ENCODE measurements around the gene ATP8B4.

DNA sequence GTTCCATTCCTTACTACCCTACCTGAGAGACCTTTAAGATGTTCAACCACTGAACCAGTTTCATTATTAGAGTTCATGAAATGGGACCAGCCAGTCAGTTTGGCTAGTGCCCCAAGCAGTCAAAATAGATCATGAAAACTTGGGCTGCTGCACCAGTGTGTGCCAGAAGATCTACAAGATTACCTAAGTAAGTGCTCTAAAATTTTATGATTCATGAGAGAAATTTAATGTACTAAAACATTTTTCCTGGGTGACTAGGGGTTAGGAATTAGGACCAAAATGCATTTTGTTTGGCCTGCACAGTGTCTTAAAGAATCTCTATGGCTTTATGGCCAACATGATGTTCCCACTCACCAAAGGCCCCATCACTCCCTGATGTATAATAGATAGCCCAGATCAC lies 214.7 kb downstream of the ATP8B4 start:
- TF ChIP-seq, protein P1, sequence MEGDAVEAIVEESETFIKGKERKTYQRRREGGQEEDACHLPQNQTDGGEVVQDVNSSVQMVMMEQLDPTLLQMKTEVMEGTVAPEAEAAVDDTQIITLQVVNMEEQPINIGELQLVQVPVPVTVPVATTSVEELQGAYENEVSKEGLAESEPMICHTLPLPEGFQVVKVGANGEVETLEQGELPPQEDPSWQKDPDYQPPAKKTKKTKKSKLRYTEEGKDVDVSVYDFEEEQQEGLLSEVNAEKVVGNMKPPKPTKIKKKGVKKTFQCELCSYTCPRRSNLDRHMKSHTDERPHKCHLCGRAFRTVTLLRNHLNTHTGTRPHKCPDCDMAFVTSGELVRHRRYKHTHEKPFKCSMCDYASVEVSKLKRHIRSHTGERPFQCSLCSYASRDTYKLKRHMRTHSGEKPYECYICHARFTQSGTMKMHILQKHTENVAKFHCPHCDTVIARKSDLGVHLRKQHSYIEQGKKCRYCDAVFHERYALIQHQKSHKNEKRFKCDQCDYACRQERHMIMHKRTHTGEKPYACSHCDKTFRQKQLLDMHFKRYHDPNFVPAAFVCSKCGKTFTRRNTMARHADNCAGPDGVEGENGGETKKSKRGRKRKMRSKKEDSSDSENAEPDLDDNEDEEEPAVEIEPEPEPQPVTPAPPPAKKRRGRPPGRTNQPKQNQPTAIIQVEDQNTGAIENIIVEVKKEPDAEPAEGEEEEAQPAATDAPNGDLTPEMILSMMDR (optimal IDR thresholded peaks at IDR 0.05 in 1 of 3, IDR thresholded peaks at IDR 0.05 in 1 of 3, conservative IDR thresholded peaks at IDR 0.05 in 1 of 3; ENCODE audit: extremely low read depth in 1 of 3, insufficient read depth in 2 of 3, low read length in 3 of 3): no peak
- no peak for TF ChIP-seq EZH2 (IDR thresholded peaks at IDR 0.05; ENCODE audit: low read length)
